IgD-negative memory B cell (primary cell): ENCODE results near the gene CAMKV. TPM values are rescaled to one million over a fixed set of nuclear protein-coding genes. Genes with fewer than 3 reads are reported as not detected.

Experiments used
- polyA plus RNA-seq: library from polyadenylated mRNA; unstranded; fragments of 300-500 nt; fragmentation: Illumina TruSeq; gene quantifications from one replicate; pipeline ENCODE4 v1.2.3, GENCODE V29; 2021

The CAMKV gene
- polyA plus RNA-seq, 1 donor from 2014 or later, result not detected

Other genes with a start within 250 kb of the CAMKV start
- 84.5 TPM for gene APEH, start 195.6 kb downstream of the CAMKV start, polyA plus RNA-seq
- gene MST1, start 180.4 kb downstream of the CAMKV start, polyA plus RNA-seq, result 1.3 TPM
- 19.7 TPM for gene RNF123, start 180.3 kb downstream of the CAMKV start, polyA plus RNA-seq
- 1.5 TPM for gene AMIGO3, start 150.2 kb downstream of the CAMKV start, polyA plus RNA-seq
- gene GMPPB, start 146.0 kb downstream of the CAMKV start, polyA plus RNA-seq, result 27.5 TPM
- gene IP6K1, start 83.4 kb downstream of the CAMKV start, polyA plus RNA-seq, result 28.7 TPM
- gene CDHR4, start 70.0 kb downstream of the CAMKV start, polyA plus RNA-seq, result not detected
- 35.5 TPM for gene INKA1, start 66.6 kb downstream of the CAMKV start, polyA plus RNA-seq
- gene UBA7, start 56.0 kb downstream of the CAMKV start, polyA plus RNA-seq, result 61.5 TPM
- gene TRAIP, start 13.3 kb downstream of the CAMKV start, polyA plus RNA-seq, result 5.4 TPM
- 1.2 TPM for gene MST1R, start 34.0 kb upstream of the CAMKV start, polyA plus RNA-seq
- 12.1 TPM for gene MON1A, start 59.9 kb upstream of the CAMKV start, polyA plus RNA-seq
- gene RBM6, start 70.2 kb upstream of the CAMKV start, polyA plus RNA-seq, result 65.1 TPM
- 47.4 TPM for gene RBM5, start 219.0 kb upstream of the CAMKV start, polyA plus RNA-seq